Stimulated activated CD4-positive, alpha-beta T cell treated with anti-CD3 and anti-CD28 coated beads, Interleukin-12 subunit alpha, Interleukin-12 subunit beta, amount 100 ng/mL, for 4 hours (primary cell): Measurements from ENCODE around the gene DCTD.

Experiments
- DNase-seq: peaks from one replicate; pipeline ENCODE4 v3.0.0-alpha.2; 2020

The DCTD gene

GRCh38 chr4:182917182-182918043 is at the start of gene DCTD:
Gene DCTD (minus strand): TSS chr4:182917386. CDS start chr4:182915568, 1,818 bp downstream.
- peak; percentile 79 for DNase-seq

- no peak for DNase-seq
Measured at GRCh38 chr4:182960746-182961145, 43.6 kb upstream of the DCTD start.

- no peak for DNase-seq
Measured at GRCh38 chr4:182960228-182960627, 43.0 kb upstream of the DCTD start.

GRCh38 chr4:182955411-182955810 is 38.2 kb upstream of the DCTD start:
- no peak for DNase-seq

- no peak for DNase-seq
Measured at GRCh38 chr4:182944484-182945213, 27.5 kb upstream of the DCTD start.

GRCh38 chr4:182939680-182940079 is 22.5 kb upstream of the DCTD start:
- DNase-seq, result no peak

- peak; percentile 69 for DNase-seq
Measured at GRCh38 chr4:182938205-182938645, 21.0 kb upstream of the DCTD start.

- no peak for DNase-seq
Measured at GRCh38 chr4:182937268-182938204, 20.4 kb upstream of the DCTD start.

GRCh38 chr4:182932651-182933050 is 15.5 kb upstream of the DCTD start:
- DNase-seq, result no peak

- no peak for DNase-seq
Measured at GRCh38 chr4:182931691-182932345, 14.6 kb upstream of the DCTD start.

GRCh38 chr4:182930889-182931288 is 13.7 kb upstream of the DCTD start:
- DNase-seq, result no peak

GRCh38 chr4:182929296-182929695 is 12.1 kb upstream of the DCTD start:
- no peak for DNase-seq

GRCh38 chr4:182928061-182928460 is 10.9 kb upstream of the DCTD start:
- no peak for DNase-seq

GRCh38 chr4:182927505-182927904 is 10.3 kb upstream of the DCTD start:
- DNase-seq, result no peak

GRCh38 chr4:182925855-182926254 is 8.7 kb upstream of the DCTD start:
- DNase-seq, result no peak

- peak; percentile 46 for DNase-seq
Measured at GRCh38 chr4:182925298-182925757, 8.1 kb upstream of the DCTD start.

- DNase-seq, result no peak
Measured at GRCh38 chr4:182924497-182924896, 7.3 kb upstream of the DCTD start.

GRCh38 chr4:182923796-182924340 is 6.7 kb upstream of the DCTD start:
- DNase-seq, result no peak

GRCh38 chr4:182923366-182923765 is 6.2 kb upstream of the DCTD start:
- DNase-seq, result no peak

- DNase-seq, result no peak
Measured at GRCh38 chr4:182922501-182923284, 5.5 kb upstream of the DCTD start.

- no peak for DNase-seq
Measured at GRCh38 chr4:182921608-182922007, 4.4 kb upstream of the DCTD start.
